Gastrocnemius medialis (tissue), 4 donors: ENCODE data around the gene COLQ. TPM values are rescaled to one million over a fixed set of nuclear protein-coding genes. Genes with fewer than 3 reads are reported as not detected.

Experiments
- ATAC-seq, 2 donors: fragments of 150-250 bp; one replicate each; pipeline ENCODE4 v1.9.1; 2016
- DNase-seq, 2 donors: peaks; one replicate each; pipeline ENCODE4 v3.0.0-alpha.2; 2019
- H3K27ac ChIP-seq, 4 donors: fragments of 200-600 bp; sonication (generic); 1 replicate in 1 of 4; 2 replicates in 3 of 4; pipeline ENCODE4 v1.5.1; 2016 to 2018; ENCODE audit warnings: mild to moderate bottlenecking in 2 of 4, moderate library complexity in 1 of 4
- H3K27me3 ChIP-seq, 3 donors: fragments of 200-600 bp; sonication (generic) in 2 of 3; 1 replicate in 1 of 3; 2 replicates in 2 of 3; pipeline versions ENCODE4 v1.5.1 to v1.6.0; 2016 to 2019; ENCODE audit warnings: mild to moderate bottlenecking in 1 of 3, moderate library complexity in 1 of 3
- H3K36me3 ChIP-seq, 2 donors: fragments of 200-600 bp; sonication (generic) in 1 of 2; one replicate each; pipeline ENCODE4 v1.5.1; 2017 to 2018
- H3K4me1 ChIP-seq, 2 donors: fragments of 200-600 bp; sonication (generic) in 1 of 2; one replicate each; pipeline ENCODE4 v1.5.1; 2016 to 2017; ENCODE audit warnings: mild to moderate bottlenecking in 2 of 2
- H3K4me3 ChIP-seq, 4 donors: fragments of 200-600 bp; sonication (generic) in 3 of 4; 1 replicate in 1 of 4; 2 replicates in 3 of 4; pipeline ENCODE4 v1.5.1; 2016 to 2019; ENCODE audit warnings: mild to moderate bottlenecking in 2 of 4
- H3K9me3 ChIP-seq, 3 donors: fragments of 200-600 bp; sonication (generic) in 2 of 3; 1 replicate in 1 of 3; 2 replicates in 2 of 3; pipeline ENCODE4 v1.5.1; 2016 to 2019
- CTCF ChIP-seq, 5 experiments: fragments of 450-650 bp in 3 of 5; fragments of 200-600 bp in 2 of 5; sonication (generic) in 2 of 5; IDR thresholded peaks in 4 of 5; conservative IDR thresholded peaks in 1 of 5; 1 replicate in 4 of 5; 2 replicates in 1 of 5; pipeline ENCODE4 v1.5.1; 2016 to 2019; ENCODE audit warnings: antibody characterized with exemption in 5 of 5, mild to moderate bottlenecking in 3 of 5, moderate library complexity in 3 of 5
- POLR2A ChIP-seq, 2 donors: fragments of 450-650 bp; IDR thresholded peaks; one replicate each; pipeline ENCODE4 v1.6.1; 2017; ENCODE audit warnings: antibody characterized with exemption in 2 of 2, mild to moderate bottlenecking in 2 of 2, moderate library complexity in 2 of 2
- in situ Hi-C, 4 donors: fragments of 200-750 bp; cut with MboI; loops; one replicate each; pipeline versions ENCODE4 v1.15.0 to v1.8.0; 2017; ENCODE audit warnings: low sequenced_read_pairs in 4 of 4
- intact Hi-C: fragments of 100-400 bp; cut with DNase I; formaldehyde crosslinking; loops from one replicate; pipeline ENCODE4 v1.15.1; 2023; ENCODE audit warnings: low total_unique reads
- total RNA-seq, 4 donors: library from RNA; depleted of rRNA; stranded (reverse); fragments of >200 nt; gene quantifications; one replicate each; pipeline versions ENCODE4 v1.1.0 to v1.2.3, GENCODE V29; 2016

The COLQ gene
- total RNA-seq, 4 donors from 2014 or later: 2.8 to 4.7 (median 3.0) TPM

- Histone ChIP-seq H3K36me3 (no peaks in the 10 kb centered on the region), H3K4me3 (no peak overlapping the region), H3K27me3 (no peaks in the 10 kb centered on the region), H3K9me3 (no peaks in the 10 kb centered on the region), H3K27ac (peak overlapping the region; percentile 88 to 96 (median 90)), H3K4me1 (peaks cover 50 to 60% of the 10 kb centered on the region in 2 donors)
- TF ChIP-seq CTCF (IDR thresholded peaks at IDR 0.05 in 4 of 5, conservative IDR thresholded peaks at IDR 0.05 in 1 of 5): no peak
- TF ChIP-seq POLR2A (IDR thresholded peaks at IDR 0.05): peak in 1 of 2 donors; percentile 56
- in situ Hi-C loops (no loop called here), intact Hi-C loops (no loop called here)
- ATAC-seq (peak; percentile 52 to 60), DNase-seq (peak in 1 of 2 donors; percentile 21)
Measured at GRCh38 chr3:15523660-15524417, 2.3 kb upstream of the COLQ start.

GRCh38 chr3:15522016-15522415 is 510 bp upstream of the COLQ start:
- Histone ChIP-seq H3K27me3 (no peaks in the 10 kb centered on the region), H3K4me3 (peak overlapping the region in 3 of 4 donors; percentile 37 to 46 (median 41)), H3K9me3 (no peaks in the 10 kb centered on the region), H3K4me1 (peaks cover 54 to 66% of the 10 kb centered on the region in 2 donors), H3K27ac (peak overlapping the region; percentile 88 to 96 (median 90)), H3K36me3 (no peaks in the 10 kb centered on the region)
- intact Hi-C loops (no loop called here), in situ Hi-C loops (no loop called here)
- TF ChIP-seq CTCF (IDR thresholded peaks at IDR 0.05 in 4 of 5, conservative IDR thresholded peaks at IDR 0.05 in 1 of 5): no peak
- no peak for TF ChIP-seq POLR2A (IDR thresholded peaks at IDR 0.05)
- ATAC-seq (peak in 1 of 2 donors; percentile 4), DNase-seq (no peak)

GRCh38 chr3:15520804-15521572 is 518 bp downstream of the COLQ start:
- peaks cover 54 to 66% of the 10 kb centered on the region in 2 donors for H3K4me1 ChIP-seq
- DNase-seq (peak in 1 of 2 donors; percentile 27), ATAC-seq (peak; percentile 16 to 49)
- in situ Hi-C loops: no loop called here
- TF ChIP-seq POLR2A (IDR thresholded peaks at IDR 0.05) (peak in 1 of 2 donors; percentile 3), CTCF (IDR thresholded peaks at IDR 0.05 in 4 of 5, conservative IDR thresholded peaks at IDR 0.05 in 1 of 5) (no peak)
- peak overlapping the region; percentile 29 to 46 (median 39) for H3K4me3 ChIP-seq
- no peaks in the 10 kb centered on the region for H3K27me3 ChIP-seq
- H3K27ac ChIP-seq: peak overlapping the region; percentile 88 to 96 (median 90)
- H3K36me3 ChIP-seq: no peaks in the 10 kb centered on the region
- H3K9me3 ChIP-seq: no peaks in the 10 kb centered on the region
- intact Hi-C loops: no loop called here

GRCh38 chr3:15520185-15520584 is 1.3 kb downstream of the COLQ start:
- Histone ChIP-seq H3K9me3 (no peaks in the 10 kb centered on the region), H3K27me3 (no peaks in the 10 kb centered on the region), H3K36me3 (no peaks in the 10 kb centered on the region), H3K27ac (peak overlapping the region; percentile 88 to 96 (median 90)), H3K4me3 (peak overlapping the region; percentile 6 to 46 (median 39)), H3K4me1 (peaks cover 56 to 66% of the 10 kb centered on the region in 2 donors)
- TF ChIP-seq CTCF (IDR thresholded peaks at IDR 0.05 in 4 of 5, conservative IDR thresholded peaks at IDR 0.05 in 1 of 5) (no peak), POLR2A (IDR thresholded peaks at IDR 0.05) (peak; percentile 57 to 59)
- peak; percentile 68 to 75 for DNase-seq
- in situ Hi-C loops: no loop called here
- intact Hi-C loops: no loop called here
- ATAC-seq: peak; percentile 82 to 93
